Measurements from ENCODE around the gene RFC2. TPM values are rescaled to one million over a fixed set of nuclear protein-coding genes. Genes with fewer than 3 reads are reported as not detected.

The RFC2 gene
- total and polyA plus RNA-seq, 2 of the 8 experiments (the other 6 are each of a cell fraction or from before 2014, with no cell fraction given): 52.9 to 85.4 TPM

- Histone ChIP-seq H2BK120ac (replicated peaks; ENCODE audit: low read depth, low read length) (no peak overlapping the region), H3K79me2 (ENCODE audit: control insufficient read depth in 1 of 2, insufficient read depth in 2 of 2, low read length in 2 of 2) (no peaks in the 10 kb centered on the region), H4K91ac (replicated peaks; ENCODE audit: insufficient read length, low read length) (no peak overlapping the region), H3K36me3 (ENCODE audit: control insufficient read depth in 2 of 4, insufficient read depth in 4 of 4, low read length in 3 of 4) (peaks cover 2 to 40% (median 18%) of the 10 kb centered on the region in 4 experiments; a peak in 7 of 8 replicates), H3K4me2 (ENCODE audit: insufficient read depth in 1 of 2, low read depth in 2 of 2, low read length in 2 of 2) (no peak overlapping the region), H3K27me3 (replicated peaks in 1 of 4; ENCODE audit: control insufficient read depth in 3 of 4, extremely low read depth in 1 of 4, insufficient read depth in 3 of 4, low read length in 3 of 4) (no peaks in the 10 kb centered on the region), H3K4me1 (replicated peaks in 1 of 4; ENCODE audit: control insufficient read depth in 3 of 4, insufficient read depth in 4 of 4, low read length in 3 of 4) (no peaks in the 10 kb centered on the region), H3K14ac (ENCODE audit: insufficient read length) (no peak overlapping the region), H3K9ac (replicated peaks in 1 of 4; ENCODE audit: extremely low read depth in 1 of 4, low read depth in 3 of 4, low read length in 3 of 4) (no peak overlapping the region), H3K9me3 (ENCODE audit: insufficient read depth in 2 of 2, low read depth in 1 of 2, low read length in 1 of 2) (no peaks in the 10 kb centered on the region), H4K5ac (ENCODE audit: insufficient read length, low read depth, low read length) (no peak overlapping the region), H2BK15ac (ENCODE audit: low read length) (no peak overlapping the region), H2BK12ac (ENCODE audit: low read depth, low read length) (no peak overlapping the region), H2AFZ (ENCODE audit: low read length) (no peak overlapping the region), H4K8ac (ENCODE audit: extremely low read depth, insufficient read depth, low read length) (no peak overlapping the region), H2BK20ac (ENCODE audit: low read length) (no peak overlapping the region), H3K79me1 (ENCODE audit: low read depth, low read length) (no peaks in the 10 kb centered on the region), H2AK5ac (ENCODE audit: low read depth, low read length) (no peak overlapping the region), H3K23ac (ENCODE audit: insufficient read length) (no peak overlapping the region), H3K4ac (replicated peaks; ENCODE audit: insufficient read length, low read depth, low read length) (no peak overlapping the region), H3K4me3 (ENCODE audit: extremely low read depth in 1 of 4, insufficient read depth in 2 of 4, low read depth in 3 of 4, low read length in 4 of 4) (no peak overlapping the region), H4K20me1 (replicated peaks in 1 of 2; ENCODE audit: control insufficient read depth in 1 of 2, insufficient read depth in 2 of 2, low read length in 2 of 2) (peaks cover 4 to 12% of the 10 kb centered on the region in 2 experiments), H2BK5ac (ENCODE audit: low read depth, low read length) (no peak overlapping the region), H3K56ac (replicated peaks; ENCODE audit: insufficient read length, low read depth, low read length) (no peak overlapping the region), H3K18ac (ENCODE audit: extremely low read depth, low read length) (no peak overlapping the region), H3K27ac (ENCODE audit: low read depth, low read length) (no peak overlapping the region), H3K23me2 (ENCODE audit: low read depth, low read length) (no peaks in the 10 kb centered on the region)
- no peak for DNase-seq (ENCODE audit: low read depth in 1 of 2, low spot score in 2 of 2)
- FAIRE-seq: no peak
- ChIA-PET POLR2A (ENCODE audit: partially characterized antibody) (interaction anchor here (0.8 to 1.6 kb wide), 5 partner anchors 9 to 152 kb away, joined by 3 to 5 read pairs (median 4); no protein-coding TSS in a partner anchor), CTCF (ENCODE audit: partially characterized antibody) (interaction anchor here (0.6 to 2.1 kb wide), 5 partner anchors 8 to 363 kb away, joined by 3 to 9 read pairs (median 4); no protein-coding TSS in a partner anchor)
- WGBS, 2 experiments (ENCODE audit: extremely low coverage in 1 of 2, insufficient coverage in 1 of 2, insufficient read length in 1 of 2, insufficient replicate concordance in 2 of 2, low coverage in 1 of 2, low lambda C conversion rate in 2 of 2, missing lambda C conversion rate in 1 of 2): 96% methylated on average over 5 of the region's 5 CpGs; no CpG with 5 or more reads in 1 of the 2 experiments
- TF ChIP-seq EP300 (IDR thresholded peaks at IDR 0.05; ENCODE audit: borderline replicate concordance in 1 of 2, low read depth in 2 of 2, low read length in 2 of 2): no peak
Measured at GRCh38 chr7:74226633-74227032, 27.6 kb downstream of the RFC2 start.

Data from H1 (cell line).